CD4-positive, alpha-beta T cell treated with Interleukin-10 for 1 hour (primary cell): ENCODE data around the gene HNRNPM.
"Not testable (repeated sequence)": the region's sequence is repeated elsewhere in the genome, so short reads cannot be mapped to it uniquely, and the experiment has no call there.

Source experiments
- DNase-seq: peaks from one replicate; pipeline ENCODE4 v3.0.0-alpha.2; 2020

The HNRNPM gene, protein sequence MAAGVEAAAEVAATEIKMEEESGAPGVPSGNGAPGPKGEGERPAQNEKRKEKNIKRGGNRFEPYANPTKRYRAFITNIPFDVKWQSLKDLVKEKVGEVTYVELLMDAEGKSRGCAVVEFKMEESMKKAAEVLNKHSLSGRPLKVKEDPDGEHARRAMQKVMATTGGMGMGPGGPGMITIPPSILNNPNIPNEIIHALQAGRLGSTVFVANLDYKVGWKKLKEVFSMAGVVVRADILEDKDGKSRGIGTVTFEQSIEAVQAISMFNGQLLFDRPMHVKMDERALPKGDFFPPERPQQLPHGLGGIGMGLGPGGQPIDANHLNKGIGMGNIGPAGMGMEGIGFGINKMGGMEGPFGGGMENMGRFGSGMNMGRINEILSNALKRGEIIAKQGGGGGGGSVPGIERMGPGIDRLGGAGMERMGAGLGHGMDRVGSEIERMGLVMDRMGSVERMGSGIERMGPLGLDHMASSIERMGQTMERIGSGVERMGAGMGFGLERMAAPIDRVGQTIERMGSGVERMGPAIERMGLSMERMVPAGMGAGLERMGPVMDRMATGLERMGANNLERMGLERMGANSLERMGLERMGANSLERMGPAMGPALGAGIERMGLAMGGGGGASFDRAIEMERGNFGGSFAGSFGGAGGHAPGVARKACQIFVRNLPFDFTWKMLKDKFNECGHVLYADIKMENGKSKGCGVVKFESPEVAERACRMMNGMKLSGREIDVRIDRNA

DNA sequence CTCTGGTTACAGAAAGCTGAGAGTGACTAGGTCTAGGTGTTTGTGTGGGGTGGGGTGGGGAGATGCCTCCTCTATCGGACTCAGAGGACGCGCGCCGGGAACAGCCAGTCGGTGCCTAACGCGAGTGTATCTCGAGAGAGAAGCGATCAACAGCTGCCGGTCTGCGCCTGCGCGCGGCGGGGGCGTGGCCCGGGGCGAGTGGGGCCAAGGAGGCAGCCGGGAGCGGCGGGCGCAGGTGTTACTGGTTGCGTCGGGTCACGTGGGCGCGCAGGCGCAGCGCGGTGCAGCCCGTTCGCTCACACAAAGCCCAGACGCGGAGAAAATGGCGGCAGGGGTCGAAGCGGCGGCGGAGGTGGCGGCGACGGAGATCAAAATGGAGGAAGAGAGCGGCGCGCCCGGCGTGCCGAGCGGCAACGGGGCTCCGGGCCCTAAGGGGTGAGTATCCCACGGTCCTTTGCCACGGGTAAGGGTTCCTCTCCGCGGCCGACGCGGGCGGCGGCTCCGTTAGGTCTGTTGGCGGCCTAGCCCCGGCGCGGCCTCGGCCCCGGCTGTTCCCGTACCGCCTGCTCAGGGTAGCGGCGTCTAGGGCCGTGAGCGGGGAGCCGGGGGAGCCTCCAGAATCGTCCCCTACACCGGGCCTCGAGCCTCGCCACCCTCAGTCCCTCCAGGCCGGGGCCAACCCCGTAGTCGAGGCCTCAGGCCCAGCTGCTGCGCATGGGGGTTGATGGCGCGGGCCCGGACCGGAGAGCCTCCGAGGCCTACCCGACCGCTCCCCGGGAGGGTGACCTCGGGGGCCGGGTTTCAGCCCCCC, at the start of gene HNRNPM:
Gene HNRNPM, plus strand, starts transcription at position 299 of the 811 bp plus-strand sequence. Its CDS starts 24 bp downstream, at position 323.
- DNase-seq, result peak; percentile 100

DNA sequence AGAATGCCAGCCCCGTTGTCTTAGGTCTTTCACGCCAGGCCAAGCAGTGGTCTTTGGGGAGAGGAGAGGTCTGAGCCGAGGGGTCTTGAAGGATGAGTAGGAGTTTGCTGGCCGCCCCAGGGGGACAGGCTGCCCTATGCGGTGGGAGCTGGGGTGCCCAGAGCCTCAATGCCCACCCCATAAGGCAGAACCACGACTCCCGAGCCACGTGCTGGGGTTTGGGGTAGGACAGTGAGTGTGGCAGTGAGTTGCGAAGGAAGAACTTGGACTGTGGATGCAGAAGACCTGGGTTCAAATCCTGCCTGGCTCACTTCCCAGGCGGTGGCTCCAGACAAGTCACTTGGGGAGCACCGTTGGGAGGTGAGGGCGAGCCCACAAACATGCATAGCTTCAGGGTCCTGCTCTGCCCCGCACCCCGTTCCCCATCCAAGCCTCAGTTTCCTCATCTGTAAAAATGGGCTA, 49.1 kb upstream of the HNRNPM start:
- DNase-seq, result no peak

DNA sequence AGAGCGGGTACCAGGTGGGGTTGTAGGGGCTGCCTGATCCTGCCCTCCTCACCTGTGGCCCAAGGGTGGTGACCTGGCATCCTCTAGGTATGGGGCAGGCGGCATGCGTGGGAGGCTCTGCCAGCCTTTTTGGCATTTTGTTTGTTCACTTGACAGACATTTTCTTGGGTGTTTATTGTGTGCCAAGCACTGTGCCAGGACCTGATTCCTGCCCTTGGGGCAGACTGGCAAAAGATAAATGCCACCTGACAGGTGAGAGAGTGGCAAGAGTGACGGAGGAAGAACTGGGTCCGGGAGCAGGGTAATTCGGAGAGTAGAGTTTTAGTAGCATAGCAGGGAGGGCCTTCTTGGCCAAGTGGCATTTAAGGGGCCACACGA, 48.6 kb upstream of the HNRNPM start:
- DNase-seq, result no peak

DNA sequence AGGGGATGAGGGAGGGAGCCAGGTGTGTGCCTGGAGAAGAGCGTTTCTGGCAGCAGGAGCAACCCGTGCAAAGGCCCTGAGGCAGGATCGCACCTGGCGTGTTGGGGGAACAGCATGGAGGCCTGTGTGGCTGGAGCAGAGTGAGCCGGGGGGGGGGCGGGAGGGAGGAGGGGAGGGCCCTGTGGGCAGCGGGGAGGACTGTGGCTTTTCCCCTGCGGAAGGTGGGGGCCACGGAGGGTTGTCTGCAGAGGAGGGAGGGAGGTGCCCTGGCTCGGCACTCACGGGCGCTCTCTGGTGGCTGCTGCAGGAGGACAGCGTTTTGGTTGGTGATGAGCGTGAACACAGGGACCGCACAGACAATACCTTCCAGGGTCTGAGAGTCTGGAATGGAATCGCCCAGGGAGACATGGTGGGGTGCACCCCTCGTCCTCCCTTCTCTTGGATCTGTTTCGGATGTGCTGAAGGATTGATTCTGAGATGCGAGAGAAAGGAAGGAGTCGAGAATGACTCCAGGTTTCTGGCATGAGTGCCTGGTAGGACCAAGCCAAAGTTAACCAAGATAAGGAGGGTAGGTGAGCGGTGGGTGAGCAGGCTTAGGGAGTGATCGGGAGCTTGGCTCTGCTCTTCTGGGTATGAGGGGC, 48.1 kb upstream of the HNRNPM start:
- peak; percentile 85 for DNase-seq

DNA sequence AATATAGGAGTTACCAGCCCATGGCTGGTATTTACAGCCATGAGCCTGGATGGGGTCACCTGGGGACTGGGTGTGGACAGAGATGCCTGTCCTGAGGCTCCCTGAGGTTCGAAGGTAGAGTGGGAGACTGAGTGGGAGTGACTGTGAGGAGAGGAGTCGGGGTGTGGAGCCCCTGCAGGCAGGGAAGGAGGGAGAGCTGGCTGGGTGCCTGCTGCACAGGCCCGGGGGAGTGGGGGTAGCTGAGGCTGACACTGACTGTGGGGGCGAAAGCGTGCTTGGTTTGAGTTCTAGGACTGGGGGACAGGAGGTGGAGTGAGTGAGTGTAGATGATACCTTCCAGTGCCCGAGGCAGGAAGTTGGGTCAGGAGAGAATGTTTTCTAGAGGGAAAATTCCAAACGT, 47.5 kb upstream of the HNRNPM start:
- no peak for DNase-seq

DNA sequence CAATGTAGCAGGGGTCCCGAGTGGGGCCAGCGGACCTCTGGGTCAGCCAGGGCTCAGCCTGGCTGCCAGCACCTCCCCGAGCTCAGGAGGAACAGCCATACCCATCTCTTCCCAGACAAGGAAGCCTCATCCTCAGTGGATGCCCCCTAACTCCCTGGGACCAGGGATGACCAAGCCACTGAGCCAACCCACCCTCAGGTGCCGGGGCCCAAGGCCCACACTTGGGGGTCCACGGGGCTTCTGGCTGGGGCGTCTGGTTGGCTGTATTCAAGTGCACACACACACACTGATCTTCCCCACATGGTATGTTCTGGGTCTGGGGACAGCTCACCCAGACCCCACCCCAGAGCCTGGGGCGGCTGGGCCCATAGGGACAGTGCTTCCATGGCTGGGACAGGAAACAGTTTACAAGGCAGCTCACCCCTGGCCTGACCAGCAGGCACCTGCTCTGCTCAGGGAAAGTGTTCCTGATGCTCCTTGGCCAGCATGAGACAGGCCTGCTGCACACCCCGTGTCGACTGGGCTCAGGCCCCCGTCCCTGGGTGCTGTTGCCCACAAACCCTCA, 46.9 kb upstream of the HNRNPM start:
- DNase-seq, result no peak

DNA sequence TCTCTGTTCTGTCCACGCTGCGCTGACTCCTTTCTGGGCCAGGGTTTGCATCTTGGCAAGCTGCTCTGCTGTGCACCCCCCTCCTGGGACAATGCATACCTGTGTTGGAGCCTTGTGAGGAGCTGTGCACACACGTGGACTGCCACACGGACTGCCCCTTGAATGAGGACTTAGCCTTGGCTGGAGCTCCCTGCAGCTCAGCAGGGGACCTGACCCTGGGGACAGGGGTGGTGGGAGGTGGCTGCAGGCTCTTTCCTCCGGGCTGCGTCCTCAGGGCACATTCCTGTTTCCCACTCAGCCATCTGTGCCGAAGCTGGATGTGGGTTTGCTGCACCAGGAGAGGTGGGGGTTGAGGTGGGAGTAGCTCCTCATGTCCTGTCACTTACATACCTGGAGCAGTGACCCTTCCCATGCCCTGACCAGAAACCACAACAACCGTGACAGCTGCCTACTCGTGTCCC, 46.4 kb upstream of the HNRNPM start:
- no peak for DNase-seq

DNA sequence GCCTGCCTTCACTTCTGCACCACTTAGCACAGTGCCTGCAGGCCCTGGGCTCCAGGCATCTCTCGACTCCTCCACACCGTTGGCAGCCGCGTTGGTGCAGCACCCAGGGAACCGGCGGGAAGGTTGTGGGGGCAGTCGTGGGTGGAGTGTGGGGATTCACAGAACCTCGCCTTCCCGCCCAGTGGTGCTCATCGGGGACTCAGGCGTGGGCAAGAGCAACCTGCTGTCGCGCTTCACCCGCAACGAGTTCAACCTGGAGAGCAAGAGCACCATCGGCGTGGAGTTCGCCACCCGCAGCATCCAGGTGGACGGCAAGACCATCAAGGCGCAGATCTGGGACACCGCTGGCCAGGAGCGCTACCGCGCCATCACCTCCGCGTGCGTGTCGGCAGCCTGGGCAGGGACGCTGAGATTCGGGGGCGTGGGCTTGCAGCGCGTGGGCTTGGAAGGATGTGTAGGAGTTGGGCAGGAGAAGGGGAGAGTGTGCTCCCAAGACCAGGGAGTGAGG, 45.0 kb upstream of the HNRNPM start:
- DNase-seq, result no peak

DNA sequence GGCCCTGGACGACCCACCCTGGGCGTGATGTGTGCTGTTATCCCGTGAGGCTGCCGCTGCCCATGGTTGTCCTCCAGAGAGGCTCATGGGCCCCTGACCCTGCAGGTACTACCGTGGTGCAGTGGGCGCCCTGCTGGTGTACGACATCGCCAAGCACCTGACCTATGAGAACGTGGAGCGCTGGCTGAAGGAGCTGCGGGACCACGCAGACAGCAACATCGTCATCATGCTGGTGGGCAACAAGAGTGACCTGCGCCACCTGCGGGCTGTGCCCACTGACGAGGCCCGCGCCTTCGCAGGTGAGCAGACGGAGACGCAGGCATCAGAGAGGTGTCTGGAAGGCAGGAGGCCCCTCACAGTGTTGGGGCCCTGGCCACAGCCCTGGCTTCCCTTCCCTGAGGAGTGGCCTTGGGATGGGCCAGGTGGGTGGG, 42.8 kb upstream of the HNRNPM start:
- DNase-seq, result no peak

DNA sequence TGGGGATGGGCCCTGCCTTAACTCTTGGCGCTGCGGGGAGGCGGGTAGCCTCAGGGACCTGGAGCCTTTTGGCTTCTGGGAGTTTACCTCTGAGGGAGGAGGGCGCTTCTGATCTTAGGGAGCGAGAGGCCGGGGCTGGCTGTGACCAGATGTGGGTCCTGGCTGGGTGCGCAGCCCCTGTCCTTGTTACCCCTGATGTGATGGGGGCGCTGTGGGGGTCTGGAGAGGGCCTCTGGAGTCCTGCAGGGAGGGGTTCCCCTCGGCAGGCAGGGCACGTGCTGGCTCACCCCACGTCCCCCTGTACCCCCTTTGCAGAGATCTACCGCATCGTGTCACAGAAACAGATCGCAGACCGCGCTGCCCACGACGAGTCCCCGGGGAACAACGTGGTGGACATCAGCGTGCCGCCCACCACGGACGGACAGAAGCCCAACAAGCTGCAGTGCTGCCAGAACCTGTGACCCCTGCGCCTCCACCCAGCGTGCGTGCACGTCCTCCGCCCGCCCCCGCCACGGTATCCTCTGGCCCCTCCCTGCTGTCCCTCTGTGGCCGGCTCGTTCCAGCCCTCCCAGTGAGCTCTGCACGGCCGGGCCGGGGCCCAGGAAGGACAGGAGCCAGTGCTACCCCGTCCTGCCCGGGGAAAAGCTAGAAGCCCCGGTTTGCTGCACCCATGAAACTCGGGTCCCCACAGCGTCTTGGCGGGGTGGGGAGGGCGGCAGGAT, 41.5 kb upstream of the HNRNPM start:
- DNase-seq, result no peak

DNA sequence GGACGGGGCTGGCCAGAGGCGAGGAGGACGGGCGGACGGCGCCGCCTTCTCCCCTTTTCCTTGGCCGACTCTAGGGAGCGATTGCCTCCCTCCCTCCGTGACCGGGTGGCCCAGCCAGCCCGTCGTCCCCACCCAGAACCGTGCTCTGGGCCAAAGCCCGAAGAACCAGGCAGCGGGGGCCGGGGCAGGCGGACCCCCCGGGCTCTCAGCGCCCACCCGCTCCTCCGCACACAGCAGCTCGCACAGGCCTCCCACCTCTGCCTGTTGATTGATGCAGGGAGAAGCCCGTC, 41.0 kb upstream of the HNRNPM start:
- no peak for DNase-seq

DNA sequence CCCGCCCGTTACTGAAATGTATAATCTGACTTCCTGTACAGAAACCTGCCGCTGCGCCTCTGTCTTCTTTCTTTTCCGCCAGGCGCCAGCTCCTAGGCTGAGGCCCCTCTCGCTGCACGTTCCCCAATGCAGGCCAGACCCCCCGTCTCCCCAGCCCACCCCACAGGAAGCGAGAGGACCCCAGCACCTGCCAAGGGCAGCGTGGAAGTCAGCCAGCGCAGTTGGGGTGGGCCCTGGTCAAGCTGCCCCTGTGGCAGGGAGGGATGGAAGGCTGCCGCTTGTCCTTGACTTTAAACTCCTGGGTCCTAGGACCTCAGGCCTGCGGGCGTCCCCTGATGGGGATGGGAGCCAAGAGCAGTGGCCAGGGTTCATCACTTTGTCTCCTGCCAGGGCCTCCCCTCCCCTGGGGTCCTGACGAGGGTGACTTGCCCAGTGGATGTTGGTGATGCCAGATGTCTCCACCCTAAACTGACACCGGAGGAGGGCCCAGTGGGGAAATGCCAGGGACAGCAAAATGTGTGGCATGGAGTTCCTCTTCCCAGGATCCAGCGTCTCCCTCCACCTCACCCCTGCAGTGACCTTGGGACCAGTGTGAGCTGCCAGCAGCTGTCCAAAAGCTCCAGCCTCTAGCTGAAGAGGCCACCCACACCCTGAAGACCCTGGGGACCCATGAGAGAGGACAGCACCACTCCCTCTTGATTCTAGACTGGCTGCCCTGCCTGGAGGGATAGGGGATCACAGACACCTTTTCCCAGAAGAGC, 40.2 kb upstream of the HNRNPM start:
- no peak for DNase-seq

DNA sequence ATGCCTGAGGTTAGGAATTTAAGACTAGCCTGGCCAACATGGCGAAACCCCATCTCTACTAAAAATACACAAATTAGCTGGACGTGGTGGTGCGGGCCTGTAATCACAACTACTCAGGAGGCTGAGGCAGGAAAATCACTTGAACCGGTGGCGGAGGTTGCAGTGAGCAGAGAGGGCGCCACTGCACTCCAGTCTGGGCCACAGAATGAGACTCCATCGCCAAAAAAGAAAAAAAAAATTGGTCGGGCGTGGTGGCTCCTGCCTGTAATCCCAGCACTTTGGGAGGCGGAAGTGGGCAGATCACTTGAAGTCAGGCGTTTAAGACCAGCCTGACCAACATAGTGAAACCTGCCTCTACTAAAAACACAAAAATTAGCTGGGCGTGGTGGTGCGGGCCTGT, 34.1 kb upstream of the HNRNPM start:
- DNase-seq, result not testable (repeated sequence)

DNA sequence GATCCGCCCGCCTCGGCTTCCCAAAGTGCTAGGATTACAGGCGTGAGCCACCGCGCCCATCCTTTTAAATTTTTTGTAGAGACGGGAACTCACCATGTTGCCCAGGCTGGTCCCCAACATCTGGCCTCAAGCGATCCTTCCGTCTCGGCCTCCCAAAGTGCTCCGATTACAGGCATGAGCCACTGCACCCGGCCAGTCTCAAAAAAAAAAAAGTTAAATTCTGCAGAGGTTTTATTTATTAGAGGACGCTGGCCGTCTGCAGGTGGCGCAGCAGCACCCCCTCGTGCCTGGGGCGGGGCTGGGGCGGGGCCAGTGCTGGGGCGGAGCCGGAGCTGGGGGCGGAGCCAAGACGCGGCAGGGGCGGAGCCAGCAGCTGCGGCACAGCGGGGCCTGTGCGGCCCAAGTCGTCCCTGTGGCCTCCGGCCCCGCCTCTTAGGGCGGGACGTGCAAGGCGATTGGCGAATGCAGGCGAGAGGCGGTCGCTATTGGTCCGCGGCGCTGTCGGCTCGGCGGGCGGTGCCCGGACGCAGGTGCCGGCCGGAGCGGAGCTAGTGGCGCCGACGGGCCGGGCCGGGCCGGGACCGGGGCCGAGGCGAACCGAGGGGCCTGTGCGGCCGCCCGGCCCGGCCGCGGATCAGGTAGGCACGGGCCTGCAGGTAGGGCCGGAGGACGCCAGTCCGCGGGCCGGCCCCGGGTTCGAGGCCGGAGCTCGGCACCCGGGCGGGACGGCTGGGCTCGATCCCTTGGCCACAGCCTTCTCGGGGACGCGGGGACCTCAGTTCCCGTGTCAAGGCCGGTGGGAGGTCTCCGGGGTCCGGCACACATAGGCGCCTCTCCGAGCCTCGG, 31.8 kb upstream of the HNRNPM start, which contains the start of gene MARCHF2:
Gene MARCHF2, plus strand, starts transcription at position 523 of the 846 bp plus-strand sequence. CDS start 8,536 bp downstream, outside the sequence.
- DNase-seq, result peak; percentile 98

DNA sequence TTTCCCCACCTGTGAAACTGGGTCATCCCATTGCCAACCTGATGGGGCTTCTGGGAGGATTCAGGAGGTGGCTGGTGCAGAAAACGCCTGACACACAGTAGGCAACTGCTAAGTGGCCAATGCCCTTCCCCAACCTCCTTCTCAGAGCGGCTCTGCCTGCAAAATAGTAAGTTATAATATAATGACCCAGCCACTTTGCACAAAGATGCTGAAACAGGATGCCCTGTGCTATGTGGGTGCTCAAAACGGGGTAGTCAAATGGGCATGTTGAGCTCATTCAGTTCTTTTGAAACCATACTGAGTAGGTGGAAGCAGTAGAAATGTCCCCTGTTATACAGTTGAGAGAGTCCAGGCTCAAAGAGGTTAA, 31.2 kb upstream of the HNRNPM start:
- DNase-seq, result no peak

DNA sequence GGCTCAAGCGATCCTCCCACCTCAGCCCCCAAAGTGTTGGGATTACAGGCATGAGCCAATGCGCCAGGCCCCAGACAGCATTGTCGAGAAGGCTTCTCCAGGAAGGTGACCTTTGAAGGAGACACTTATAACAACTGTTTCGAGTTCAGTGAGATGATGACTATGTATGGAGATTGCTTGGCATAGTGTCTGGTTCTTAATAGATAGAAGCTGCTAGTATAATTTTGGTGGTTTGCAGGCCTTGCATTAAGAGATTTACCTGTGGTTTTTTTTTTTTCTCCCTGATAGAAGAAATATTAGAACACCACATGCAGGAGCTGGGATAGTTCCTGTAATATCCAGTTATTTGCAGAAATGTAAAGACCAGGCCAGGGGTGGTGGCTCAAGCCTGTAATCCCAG, 28.0 kb upstream of the HNRNPM start:
- no peak for DNase-seq

DNA sequence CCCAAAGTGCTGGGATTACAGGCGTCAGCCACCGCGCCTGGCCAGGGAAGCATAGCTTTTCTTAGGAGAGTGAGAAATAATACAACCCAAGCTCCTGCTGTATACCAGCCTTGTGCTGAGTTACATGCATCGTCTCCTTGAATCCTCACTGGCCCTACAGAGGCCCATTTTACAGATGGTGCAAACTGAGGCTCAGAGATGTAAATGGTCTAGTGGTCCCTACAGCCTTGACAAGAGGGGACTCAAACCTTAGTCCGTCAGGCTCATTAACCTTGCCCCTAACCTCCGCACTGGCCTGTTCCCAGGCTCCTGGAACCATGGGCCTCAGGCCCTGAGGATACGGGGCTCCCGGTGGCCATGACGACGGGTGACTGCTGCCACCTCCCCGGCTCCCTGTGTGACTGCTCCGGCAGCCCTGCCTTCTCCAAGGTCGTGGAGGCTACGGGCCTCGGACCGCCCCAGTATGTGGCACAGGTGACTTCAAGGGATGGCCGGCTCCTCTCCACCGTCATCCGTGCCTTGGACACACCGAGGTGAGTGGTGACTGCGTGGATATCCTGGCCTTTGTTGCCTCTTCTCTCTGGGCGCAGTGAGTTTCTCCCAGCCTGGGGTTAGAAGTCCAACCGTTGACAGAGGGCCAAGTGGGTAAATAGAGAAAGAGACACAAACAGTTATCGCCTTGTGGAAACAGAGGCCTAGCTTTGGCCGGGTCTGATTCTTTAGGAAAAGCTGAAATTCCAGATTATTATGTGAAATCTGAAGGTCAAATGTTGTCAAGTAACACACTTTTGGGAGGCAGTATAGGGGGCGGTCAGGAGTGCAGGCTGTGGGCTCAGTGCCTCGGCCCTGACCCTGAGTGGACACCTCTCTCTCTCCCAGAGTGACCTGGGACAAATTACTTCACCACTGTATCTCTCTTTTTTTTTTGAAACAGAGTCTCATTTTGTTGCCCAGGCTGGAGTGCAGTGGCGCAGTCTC, 23.0 kb upstream of the HNRNPM start:
- no peak for DNase-seq

DNA sequence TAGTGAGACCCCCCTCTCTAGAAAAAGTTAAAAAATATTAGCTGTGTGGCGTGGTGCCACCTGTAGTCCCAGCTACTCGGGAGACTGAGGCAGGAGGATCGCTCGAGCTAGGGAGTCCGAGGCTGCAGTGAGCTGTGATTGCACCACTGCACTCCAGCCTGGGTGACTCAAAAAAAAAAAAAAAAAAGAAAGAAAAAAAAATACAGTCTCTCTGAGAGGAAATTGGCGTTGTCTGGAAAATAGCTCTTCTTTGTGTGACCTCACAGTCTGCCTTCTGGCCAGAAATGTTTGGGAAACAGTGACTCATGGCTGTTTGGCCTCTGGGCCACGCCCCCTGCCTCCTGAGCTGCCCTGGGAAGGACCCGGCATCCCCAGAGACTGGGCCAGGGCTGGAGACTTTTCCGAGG, 21.0 kb upstream of the HNRNPM start:
- no peak for DNase-seq

DNA sequence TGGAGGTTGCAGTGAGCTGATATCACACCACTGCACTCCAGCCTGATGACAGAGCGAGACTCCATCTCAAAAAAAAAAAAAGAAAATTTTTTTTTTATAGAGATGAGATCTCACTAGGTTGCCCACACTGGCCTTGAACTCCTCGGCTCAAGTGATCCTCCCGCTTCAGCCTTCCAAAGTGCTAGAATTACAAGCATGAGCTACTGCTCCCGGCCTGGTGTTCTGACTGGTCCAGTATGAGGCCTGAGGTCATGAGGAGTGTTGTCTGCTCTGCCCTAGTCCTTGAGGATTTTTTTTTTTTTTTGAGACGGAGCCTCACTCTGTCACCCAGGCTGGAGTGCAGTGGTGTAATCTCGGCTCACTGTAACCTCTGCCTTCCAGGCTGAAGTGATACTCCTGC, 19.4 kb upstream of the HNRNPM start:
- not testable (repeated sequence) for DNase-seq
